Glomerular endothelial cell (primary cell): ENCODE results near the gene DMBT1. TPM values are rescaled to one million over a fixed set of nuclear protein-coding genes. Genes with fewer than 3 reads are reported as not detected.

Experiments
- DNase-seq: peaks from one replicate; pipeline ENCODE4 v3.0.0-alpha.2; 2011; ENCODE audit warnings: low read depth, low spot score; ENCODE audit errors: extremely low read depth
- total RNA-seq: library from RNA; depleted of rRNA; stranded (reverse); fragments of >200 nt; gene quantifications from 2 replicates; pipeline ENCODE4 v1.2.3, GENCODE V29; 2015

Gene DMBT1
- total RNA-seq, 1 donor from 2014 or later = 0.12 TPM

- DNase-seq = no peak
Measured at GRCh38 chr10:122642726-122643605, 82.4 kb downstream of the DMBT1 start.

- DNase-seq = no peak
Measured at GRCh38 chr10:122643931-122644534, 83.5 kb downstream of the DMBT1 start.

- no peak for DNase-seq
Measured at GRCh38 chr10:122646511-122647382, 86.2 kb downstream of the DMBT1 start.

- DNase-seq = no peak
Measured at GRCh38 chr10:122647383-122647968, 86.9 kb downstream of the DMBT1 start.

GRCh38 chr10:122648599-122649428, 88.3 kb downstream of the DMBT1 start:
- peak; percentile 9 for DNase-seq

- DNase-seq = no peak
Measured at GRCh38 chr10:122649903-122650302, 89.3 kb downstream of the DMBT1 start.

- no peak for DNase-seq
Measured at GRCh38 chr10:122650331-122650730, 89.8 kb downstream of the DMBT1 start.

- DNase-seq = no peak
Measured at GRCh38 chr10:122655524-122656307, 95.2 kb downstream of the DMBT1 start.

- DNase-seq = no peak
Measured at GRCh38 chr10:122656308-122656705, 95.8 kb downstream of the DMBT1 start.

GRCh38 chr10:122656741-122657140, 96.2 kb downstream of the DMBT1 start:
- DNase-seq = no peak

- DNase-seq = no peak
Measured at GRCh38 chr10:122657255-122657654, 96.7 kb downstream of the DMBT1 start.

GRCh38 chr10:122657729-122658128, 97.2 kb downstream of the DMBT1 start:
- DNase-seq = no peak

GRCh38 chr10:122658356-122659049, 97.9 kb downstream of the DMBT1 start:
- no peak for DNase-seq

GRCh38 chr10:122659126-122659525, 98.6 kb downstream of the DMBT1 start:
- DNase-seq = no peak

- no peak for DNase-seq
Measured at GRCh38 chr10:122659651-122660050, 99.1 kb downstream of the DMBT1 start.

- no peak for DNase-seq
Measured at GRCh38 chr10:122660696-122661095, 100.1 kb downstream of the DMBT1 start.

- no peak for DNase-seq
Measured at GRCh38 chr10:122662231-122662630, 101.7 kb downstream of the DMBT1 start.

GRCh38 chr10:122663516-122664130, 103.1 kb downstream of the DMBT1 start:
- no peak for DNase-seq
